ENCODE measurements around the gene CZIB.

Gene CZIB

DNA sequence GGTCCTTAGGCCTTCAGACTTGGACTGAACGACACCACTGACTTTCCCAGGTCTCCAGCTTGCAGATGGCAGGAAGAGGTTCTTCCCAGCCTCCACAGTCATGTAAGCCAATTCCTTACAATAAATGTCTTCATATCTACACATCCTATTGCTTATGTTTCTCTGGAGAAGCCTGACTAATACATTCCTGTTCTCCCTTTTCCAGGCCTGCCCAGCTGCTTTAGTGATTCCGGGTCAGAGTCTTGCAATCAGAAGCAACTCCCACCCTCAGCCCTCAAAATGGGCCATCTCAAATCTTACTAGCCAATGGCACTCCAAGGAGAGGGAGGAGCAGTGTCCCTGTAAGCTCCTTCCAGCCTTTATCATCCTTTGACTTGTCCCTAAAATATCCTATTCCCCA, 40.2 kb downstream of the CZIB start:
- no peak for TF ChIP-seq FOXP2 (optimal IDR thresholded peaks at IDR 0.05; ENCODE audit: borderline replicate concordance, extremely low read depth, extremely low read length, insufficient read depth)
- TF ChIP-seq SIN3A (IDR thresholded peaks at IDR 0.05; ENCODE audit: borderline replicate concordance, insufficient read depth, low read length): no peak
- TF ChIP-seq, protein P1, sequence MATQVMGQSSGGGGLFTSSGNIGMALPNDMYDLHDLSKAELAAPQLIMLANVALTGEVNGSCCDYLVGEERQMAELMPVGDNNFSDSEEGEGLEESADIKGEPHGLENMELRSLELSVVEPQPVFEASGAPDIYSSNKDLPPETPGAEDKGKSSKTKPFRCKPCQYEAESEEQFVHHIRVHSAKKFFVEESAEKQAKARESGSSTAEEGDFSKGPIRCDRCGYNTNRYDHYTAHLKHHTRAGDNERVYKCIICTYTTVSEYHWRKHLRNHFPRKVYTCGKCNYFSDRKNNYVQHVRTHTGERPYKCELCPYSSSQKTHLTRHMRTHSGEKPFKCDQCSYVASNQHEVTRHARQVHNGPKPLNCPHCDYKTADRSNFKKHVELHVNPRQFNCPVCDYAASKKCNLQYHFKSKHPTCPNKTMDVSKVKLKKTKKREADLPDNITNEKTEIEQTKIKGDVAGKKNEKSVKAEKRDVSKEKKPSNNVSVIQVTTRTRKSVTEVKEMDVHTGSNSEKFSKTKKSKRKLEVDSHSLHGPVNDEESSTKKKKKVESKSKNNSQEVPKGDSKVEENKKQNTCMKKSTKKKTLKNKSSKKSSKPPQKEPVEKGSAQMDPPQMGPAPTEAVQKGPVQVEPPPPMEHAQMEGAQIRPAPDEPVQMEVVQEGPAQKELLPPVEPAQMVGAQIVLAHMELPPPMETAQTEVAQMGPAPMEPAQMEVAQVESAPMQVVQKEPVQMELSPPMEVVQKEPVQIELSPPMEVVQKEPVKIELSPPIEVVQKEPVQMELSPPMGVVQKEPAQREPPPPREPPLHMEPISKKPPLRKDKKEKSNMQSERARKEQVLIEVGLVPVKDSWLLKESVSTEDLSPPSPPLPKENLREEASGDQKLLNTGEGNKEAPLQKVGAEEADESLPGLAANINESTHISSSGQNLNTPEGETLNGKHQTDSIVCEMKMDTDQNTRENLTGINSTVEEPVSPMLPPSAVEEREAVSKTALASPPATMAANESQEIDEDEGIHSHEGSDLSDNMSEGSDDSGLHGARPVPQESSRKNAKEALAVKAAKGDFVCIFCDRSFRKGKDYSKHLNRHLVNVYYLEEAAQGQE (IDR thresholded peaks at IDR 0.05; ENCODE audit: insufficient read depth in 1 of 2, low read depth in 2 of 2, low read length in 2 of 2): no peak
- no peak for TF ChIP-seq POLR2AphosphoS5 (IDR thresholded peaks at IDR 0.05; ENCODE audit: low read depth, low read length)
- no peak for TF ChIP-seq TAF1 (IDR thresholded peaks at IDR 0.05; ENCODE audit: borderline replicate concordance, insufficient read depth, low read length)

DNA sequence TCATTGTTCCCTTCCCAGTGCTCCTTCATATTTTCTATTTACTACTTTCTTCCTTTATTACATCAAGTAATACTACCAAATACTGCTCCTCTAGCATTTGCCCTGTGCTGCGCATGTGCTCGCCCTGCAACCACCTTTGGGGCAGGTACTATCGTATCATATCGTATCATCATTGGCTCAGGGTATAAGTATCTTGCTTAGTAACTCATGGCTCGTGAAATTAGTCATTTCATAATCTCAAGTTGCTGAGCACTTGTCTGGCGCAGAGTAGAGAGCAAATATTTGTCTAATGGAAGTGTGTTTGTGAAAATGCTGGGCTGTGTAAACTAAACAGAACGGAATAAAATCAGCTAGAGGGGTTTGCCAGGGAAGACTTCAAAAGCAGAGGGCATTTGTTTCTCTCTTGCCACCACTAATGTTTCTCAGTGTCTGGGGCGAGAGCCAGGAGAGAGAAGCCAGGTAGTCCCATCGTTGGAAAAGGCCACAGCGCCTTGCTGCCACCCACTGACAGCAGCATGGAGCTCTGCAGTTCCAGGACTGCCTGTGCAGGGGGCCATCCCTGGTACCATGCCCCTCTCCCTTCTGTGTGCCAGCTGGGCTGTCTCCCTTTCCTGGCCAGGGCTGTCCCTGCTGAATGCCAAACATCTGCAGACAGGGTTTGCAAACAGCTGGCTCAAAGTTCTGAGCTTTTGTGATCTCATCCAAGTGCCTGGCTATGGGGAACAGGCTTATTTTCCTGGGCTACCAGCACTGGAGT, 43.8 kb downstream of the CZIB start:
- TF ChIP-seq, protein P1 (IDR thresholded peaks at IDR 0.05; ENCODE audit: insufficient read depth in 1 of 2, low read depth in 2 of 2, low read length in 2 of 2): no peak
- TF ChIP-seq FOXP2 (optimal IDR thresholded peaks at IDR 0.05; ENCODE audit: borderline replicate concordance, extremely low read depth, extremely low read length, insufficient read depth): no peak
- no peak for TF ChIP-seq SIN3A (IDR thresholded peaks at IDR 0.05; ENCODE audit: borderline replicate concordance, insufficient read depth, low read length)
- no peak for TF ChIP-seq POLR2AphosphoS5 (IDR thresholded peaks at IDR 0.05; ENCODE audit: low read depth, low read length)
- TF ChIP-seq TAF1 (IDR thresholded peaks at IDR 0.05; ENCODE audit: borderline replicate concordance, insufficient read depth, low read length): no peak

DNA sequence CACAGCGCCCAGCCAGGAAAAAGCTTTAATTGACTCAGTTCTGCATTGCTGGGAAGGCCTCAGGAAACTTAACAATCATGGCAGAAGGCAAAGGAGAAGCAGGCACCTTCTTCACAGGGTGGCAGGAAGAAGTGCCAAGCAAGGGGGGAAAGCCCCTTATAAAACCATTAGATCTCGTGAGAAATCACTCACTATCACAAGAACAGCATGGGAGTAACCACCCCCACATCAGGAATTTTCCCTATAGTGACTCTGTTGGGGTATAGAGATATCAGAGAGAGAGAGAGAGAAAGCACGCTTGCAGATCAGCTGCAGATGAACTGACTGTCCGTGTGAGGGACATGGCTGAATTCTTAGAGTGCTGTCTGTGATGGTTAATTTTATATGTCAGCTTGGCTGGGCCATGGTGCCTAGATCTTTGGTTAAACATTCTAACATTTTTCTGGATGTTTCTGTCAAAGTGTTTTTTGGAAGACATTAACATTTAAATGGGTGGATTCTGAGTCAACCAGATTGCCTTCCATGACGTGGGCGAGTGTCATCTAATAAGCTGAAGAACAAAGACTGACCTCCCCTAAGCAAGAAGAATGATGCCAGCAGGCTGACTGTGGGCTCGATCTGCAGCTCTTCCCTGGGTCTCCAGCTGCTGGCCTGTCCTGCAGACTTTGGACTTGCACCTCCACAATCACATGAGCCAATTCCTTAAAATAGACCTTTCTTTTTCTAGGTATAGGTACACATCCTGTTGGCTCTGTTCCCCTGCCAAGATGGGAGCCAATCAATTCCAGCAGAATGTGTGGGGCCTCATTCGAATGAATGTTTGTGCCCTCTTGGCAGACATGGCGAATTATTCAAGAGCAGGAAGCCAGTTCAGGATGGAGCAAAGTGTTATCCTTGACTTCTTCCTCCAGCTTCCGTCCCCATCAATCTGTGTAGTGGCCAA, 45.2 kb downstream of the CZIB start:
- TF ChIP-seq TAF1 (IDR thresholded peaks at IDR 0.05; ENCODE audit: borderline replicate concordance, insufficient read depth, low read length) (no peak), POLR2AphosphoS5 (IDR thresholded peaks at IDR 0.05; ENCODE audit: low read depth, low read length) (no peak)

DNA sequence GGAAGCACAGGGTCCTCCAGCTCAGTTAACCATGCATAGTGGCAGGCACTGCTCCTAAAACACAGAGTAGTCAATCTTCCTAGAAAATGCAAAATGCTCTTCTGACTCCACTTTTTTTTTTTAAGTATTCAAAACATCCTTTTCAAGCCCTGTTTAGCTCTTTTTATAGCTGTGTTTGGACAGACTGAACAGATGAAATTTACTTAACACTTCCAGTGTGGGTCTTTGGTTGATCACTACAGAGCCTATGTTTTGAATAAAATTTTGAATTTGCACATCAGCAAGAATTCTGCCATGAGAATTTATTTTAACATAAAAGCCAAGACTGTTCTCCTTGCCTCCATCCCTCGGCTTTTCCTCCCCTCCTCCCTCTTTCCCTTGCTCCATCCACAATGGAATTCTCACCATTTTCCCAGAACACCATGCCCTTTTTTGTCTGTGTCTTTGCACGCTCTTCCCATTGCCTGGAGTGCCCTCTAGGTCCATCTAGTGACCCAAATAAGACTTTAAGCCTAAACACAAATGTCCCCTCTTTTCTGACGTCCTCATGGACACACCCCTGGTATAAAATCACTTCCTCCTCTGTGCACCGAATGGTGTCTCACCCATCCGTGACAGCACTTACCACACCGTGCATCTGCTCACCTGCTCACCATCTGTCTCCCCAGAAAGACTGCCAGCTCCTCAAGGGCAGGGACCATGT, 47.9 kb downstream of the CZIB start:
- TF ChIP-seq TAF1 (IDR thresholded peaks at IDR 0.05; ENCODE audit: borderline replicate concordance, insufficient read depth, low read length) (no peak), FOXP2 (optimal IDR thresholded peaks at IDR 0.05; ENCODE audit: borderline replicate concordance, extremely low read depth, extremely low read length, insufficient read depth) (no peak), POLR2AphosphoS5 (IDR thresholded peaks at IDR 0.05; ENCODE audit: low read depth, low read length) (no peak), SIN3A (IDR thresholded peaks at IDR 0.05; ENCODE audit: borderline replicate concordance, insufficient read depth, low read length) (no peak)
- TF ChIP-seq, protein P1 (IDR thresholded peaks at IDR 0.05; ENCODE audit: insufficient read depth in 1 of 2, low read depth in 2 of 2, low read length in 2 of 2): no peak

DNA sequence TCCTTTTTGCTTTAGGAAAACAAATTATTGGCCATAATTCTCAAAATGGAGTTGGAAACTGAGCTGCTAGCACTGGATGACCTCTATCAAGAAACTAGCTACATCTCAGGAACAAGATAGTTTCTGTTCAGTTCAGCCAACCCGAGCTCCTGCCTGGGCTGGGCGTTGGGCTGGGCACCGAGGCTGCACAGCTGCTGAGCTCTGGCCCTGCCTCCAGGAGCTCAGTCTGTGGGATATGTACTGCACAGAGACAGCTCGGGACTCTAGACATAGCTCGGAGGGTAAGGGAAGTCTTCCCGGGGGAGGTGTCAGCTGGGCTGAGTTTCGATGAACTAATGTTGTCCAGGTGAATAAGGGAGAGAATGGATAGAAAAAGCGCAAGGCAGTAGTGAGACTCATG, 53.5 kb downstream of the CZIB start:
- no peak for TF ChIP-seq FOXP2 (optimal IDR thresholded peaks at IDR 0.05; ENCODE audit: borderline replicate concordance, extremely low read depth, extremely low read length, insufficient read depth)
- no peak for TF ChIP-seq POLR2AphosphoS5 (IDR thresholded peaks at IDR 0.05; ENCODE audit: low read depth, low read length)
- TF ChIP-seq SIN3A (IDR thresholded peaks at IDR 0.05; ENCODE audit: borderline replicate concordance, insufficient read depth, low read length): no peak
- TF ChIP-seq, protein P1 (IDR thresholded peaks at IDR 0.05; ENCODE audit: insufficient read depth in 1 of 2, low read depth in 2 of 2, low read length in 2 of 2): no peak
- no peak for TF ChIP-seq TAF1 (IDR thresholded peaks at IDR 0.05; ENCODE audit: borderline replicate concordance, insufficient read depth, low read length)

All from PFSK-1 (cell line).